Mammary epithelial cell (primary cell): ENCODE measurements around the gene LIN9.

Source experiments
- CTCF ChIP-seq, 2 donors: IDR thresholded peaks in 1 of 2; conservative IDR thresholded peaks in 1 of 2; 2 replicates each; pipeline ENCODE4 v1.5.1; 2011 to 2012; ENCODE audit warnings: inconsistent platforms in 2 of 2, low read length in 2 of 2, mild to moderate bottlenecking in 2 of 2, control low read depth in 1 of 2, low read depth in 1 of 2; ENCODE audit not compliant: insufficient read depth in 1 of 2; ENCODE audit errors: extremely low read depth in 1 of 2
- EZH2 ChIP-seq: IDR thresholded peaks from 2 replicates; pipeline ENCODE4 v1.6.1; 2012; ENCODE audit warnings: low read length, inconsistent platforms, borderline replicate concordance

GRCh38 chr1:226310637-226311195 is 1.8 kb upstream of the LIN9 start:
- no peak for TF ChIP-seq CTCF (conservative IDR thresholded peaks at IDR 0.05 in 1 of 2, IDR thresholded peaks at IDR 0.05 in 1 of 2; ENCODE audit: extremely low read depth in 1 of 2, insufficient read depth in 1 of 2, low read depth in 1 of 2, low read length in 2 of 2)
- no peak for TF ChIP-seq EZH2
